Ovary (tissue), 3 donors: Measurements from ENCODE around the gene SOCS2.

Source experiments
- EP300 ChIP-seq: sonication (generic); formaldehyde crosslinking; IDR thresholded peaks from one replicate; pipeline ENCODE4 v1.6.1; 2017; ENCODE audit warnings: antibody characterized with exemption
- TF ChIP-seq, protein P1 (sequence below), 3 donors: fragments of 450-650 bp in 2 of 3; fragments of 200-600 bp in 1 of 3; IDR thresholded peaks; one replicate each; pipeline versions ENCODE4 v1.5.1 to v1.8.0; 2016 to 2022; ENCODE audit warnings: antibody characterized with exemption in 3 of 3, mild to moderate bottlenecking in 1 of 3
- donor health status: DM: no; HTN: no; CAD: no.

- TF ChIP-seq, protein P1, sequence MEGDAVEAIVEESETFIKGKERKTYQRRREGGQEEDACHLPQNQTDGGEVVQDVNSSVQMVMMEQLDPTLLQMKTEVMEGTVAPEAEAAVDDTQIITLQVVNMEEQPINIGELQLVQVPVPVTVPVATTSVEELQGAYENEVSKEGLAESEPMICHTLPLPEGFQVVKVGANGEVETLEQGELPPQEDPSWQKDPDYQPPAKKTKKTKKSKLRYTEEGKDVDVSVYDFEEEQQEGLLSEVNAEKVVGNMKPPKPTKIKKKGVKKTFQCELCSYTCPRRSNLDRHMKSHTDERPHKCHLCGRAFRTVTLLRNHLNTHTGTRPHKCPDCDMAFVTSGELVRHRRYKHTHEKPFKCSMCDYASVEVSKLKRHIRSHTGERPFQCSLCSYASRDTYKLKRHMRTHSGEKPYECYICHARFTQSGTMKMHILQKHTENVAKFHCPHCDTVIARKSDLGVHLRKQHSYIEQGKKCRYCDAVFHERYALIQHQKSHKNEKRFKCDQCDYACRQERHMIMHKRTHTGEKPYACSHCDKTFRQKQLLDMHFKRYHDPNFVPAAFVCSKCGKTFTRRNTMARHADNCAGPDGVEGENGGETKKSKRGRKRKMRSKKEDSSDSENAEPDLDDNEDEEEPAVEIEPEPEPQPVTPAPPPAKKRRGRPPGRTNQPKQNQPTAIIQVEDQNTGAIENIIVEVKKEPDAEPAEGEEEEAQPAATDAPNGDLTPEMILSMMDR (IDR thresholded peaks at IDR 0.05), result no peak
- no peak for TF ChIP-seq EP300
Measured at GRCh38 chr12:93592641-93593406, 20.3 kb downstream of the SOCS2 start.
